ENCODE results near the gene BTN3A1. TPM values are rescaled to one million over a fixed set of nuclear protein-coding genes. Genes with fewer than 3 reads are reported as not detected.
"Not testable (repeated sequence)": the region's sequence is repeated elsewhere in the genome, so short reads cannot be mapped to it uniquely, and the experiment has no call there.

BTN3A1 gene
- total and polyA plus RNA-seq, 2 donors (not counting 1 experiment from before 2014, with no cell fraction given), result 31.6 to 42.9 TPM

- no peaks in the 10 kb centered on the region for H4K20me1 ChIP-seq (ENCODE audit: control insufficient read depth, extremely low read depth, insufficient read depth, low read length)
- no peak for DNase-seq (ENCODE audit: low read depth in 2 of 2)
Observed at GRCh38 chr6:26430787-26431186, 28.7 kb downstream of the BTN3A1 start.

GRCh38 chr6:26431258-26432172 is 29.4 kb downstream of the BTN3A1 start:
- Histone ChIP-seq H3K27ac (ENCODE audit: insufficient read depth, low read length) (no peak overlapping the region), H4K20me1 (ENCODE audit: control insufficient read depth, extremely low read depth, insufficient read depth, low read length) (no peaks in the 10 kb centered on the region), H3K9me3 (ENCODE audit: control insufficient read depth, insufficient read depth, low read depth, low read length) (no peaks in the 10 kb centered on the region), H3K9ac (ENCODE audit: insufficient read depth, low read length) (no peak overlapping the region), H3K36me3 (ENCODE audit: control insufficient read depth, insufficient read depth, low read length) (peaks cover 13% of the 10 kb centered on the region), H3K27me3 (ENCODE audit: control insufficient read depth, insufficient read depth, low read length) (no peaks in the 10 kb centered on the region), H3K4me1 (ENCODE audit: control insufficient read depth, extremely low read depth, insufficient read depth, low read length) (peaks cover 2% of the 10 kb centered on the region), H3K4me2 (ENCODE audit: extremely low read depth, insufficient read depth, low read length) (no peak overlapping the region), H3K79me2 (ENCODE audit: control insufficient read depth, insufficient read depth, low read length) (no peaks in the 10 kb centered on the region), H2AFZ (ENCODE audit: low read length) (no peak overlapping the region), H3K4me3 (replicated peaks in 1 of 4; ENCODE audit: control extremely low read depth in 1 of 4, insufficient read depth in 1 of 4, low read depth in 3 of 4, low read length in 4 of 4) (no peak overlapping the region)
- no peak for TF ChIP-seq EZH2 (IDR thresholded peaks at IDR 0.05; ENCODE audit: low read length, missing control alignments)
- TF ChIP-seq CTCF (conservative IDR thresholded peaks at IDR 0.05 in 1 of 2, IDR thresholded peaks at IDR 0.05 in 1 of 2; ENCODE audit: low read depth in 1 of 2, low read length in 2 of 2), result no peak
- peak in 1 of 2 donors; percentile 75 for DNase-seq (ENCODE audit: low read depth in 2 of 2)

More at GRCh38 chr6:26430787-26431186, 28.7 kb downstream of the BTN3A1 start:
- Histone ChIP-seq H3K9ac (ENCODE audit: insufficient read depth, low read length) (no peak overlapping the region), H3K79me2 (ENCODE audit: control insufficient read depth, insufficient read depth, low read length) (no peaks in the 10 kb centered on the region), H3K36me3 (ENCODE audit: control insufficient read depth, insufficient read depth, low read length) (peaks cover 13% of the 10 kb centered on the region), H3K4me1 (ENCODE audit: control insufficient read depth, extremely low read depth, insufficient read depth, low read length) (peaks cover 2% of the 10 kb centered on the region), H2AFZ (ENCODE audit: low read length) (no peak overlapping the region), H3K4me2 (ENCODE audit: extremely low read depth, insufficient read depth, low read length) (no peak overlapping the region), H3K27me3 (ENCODE audit: control insufficient read depth, insufficient read depth, low read length) (no peaks in the 10 kb centered on the region), H3K27ac (ENCODE audit: insufficient read depth, low read length) (no peak overlapping the region), H3K4me3 (replicated peaks in 1 of 4; ENCODE audit: control extremely low read depth in 1 of 4, insufficient read depth in 1 of 4, low read depth in 3 of 4, low read length in 4 of 4) (no peak overlapping the region), H3K9me3 (ENCODE audit: control insufficient read depth, insufficient read depth, low read depth, low read length) (no peaks in the 10 kb centered on the region)
- TF ChIP-seq EZH2 (IDR thresholded peaks at IDR 0.05; ENCODE audit: low read length, missing control alignments) (no peak), CTCF (conservative IDR thresholded peaks at IDR 0.05 in 1 of 2, IDR thresholded peaks at IDR 0.05 in 1 of 2; ENCODE audit: low read depth in 1 of 2, low read length in 2 of 2) (no peak)

GRCh38 chr6:26432627-26433201 is 30.6 kb downstream of the BTN3A1 start:
- Histone ChIP-seq H3K27me3 (ENCODE audit: control insufficient read depth, insufficient read depth, low read length) (no peaks in the 10 kb centered on the region), H3K79me2 (ENCODE audit: control insufficient read depth, insufficient read depth, low read length) (no peaks in the 10 kb centered on the region), H3K4me2 (ENCODE audit: extremely low read depth, insufficient read depth, low read length) (no peak overlapping the region), H4K20me1 (ENCODE audit: control insufficient read depth, extremely low read depth, insufficient read depth, low read length) (no peaks in the 10 kb centered on the region), H3K9ac (ENCODE audit: insufficient read depth, low read length) (no peak overlapping the region), H3K4me1 (ENCODE audit: control insufficient read depth, extremely low read depth, insufficient read depth, low read length) (peaks cover 2% of the 10 kb centered on the region), H3K9me3 (ENCODE audit: control insufficient read depth, insufficient read depth, low read depth, low read length) (no peaks in the 10 kb centered on the region), H2AFZ (ENCODE audit: low read length) (no peak overlapping the region), H3K27ac (ENCODE audit: insufficient read depth, low read length) (no peak overlapping the region), H3K4me3 (replicated peaks in 1 of 4; ENCODE audit: control extremely low read depth in 1 of 4, insufficient read depth in 1 of 4, low read depth in 3 of 4, low read length in 4 of 4) (no peak overlapping the region), H3K36me3 (ENCODE audit: control insufficient read depth, insufficient read depth, low read length) (peaks cover 9% of the 10 kb centered on the region)
- DNase-seq (ENCODE audit: low read depth in 2 of 2), result peak; percentile 50 to 58
- no peak for TF ChIP-seq CTCF (conservative IDR thresholded peaks at IDR 0.05 in 1 of 2, IDR thresholded peaks at IDR 0.05 in 1 of 2; ENCODE audit: low read depth in 1 of 2, low read length in 2 of 2)
- TF ChIP-seq EZH2 (IDR thresholded peaks at IDR 0.05; ENCODE audit: low read length, missing control alignments), result no peak

GRCh38 chr6:26433680-26434079 is 31.6 kb downstream of the BTN3A1 start:
- DNase-seq (ENCODE audit: low read depth in 2 of 2); H3K4me3 ChIP-seq (replicated peaks in 1 of 4; ENCODE audit: control extremely low read depth in 1 of 4, insufficient read depth in 1 of 4, low read depth in 3 of 4, low read length in 4 of 4); H2AFZ ChIP-seq (ENCODE audit: low read length); H3K4me2 ChIP-seq (ENCODE audit: extremely low read depth, insufficient read depth, low read length); H3K4me1 ChIP-seq (ENCODE audit: control insufficient read depth, extremely low read depth, insufficient read depth, low read length); H3K36me3 ChIP-seq (ENCODE audit: control insufficient read depth, insufficient read depth, low read length); H4K20me1 ChIP-seq (ENCODE audit: control insufficient read depth, extremely low read depth, insufficient read depth, low read length); H3K27ac ChIP-seq (ENCODE audit: insufficient read depth, low read length); H3K9me3 ChIP-seq (ENCODE audit: control insufficient read depth, insufficient read depth, low read depth, low read length); H3K9ac ChIP-seq (ENCODE audit: insufficient read depth, low read length); H3K79me2 ChIP-seq (ENCODE audit: control insufficient read depth, insufficient read depth, low read length); H3K27me3 ChIP-seq (ENCODE audit: control insufficient read depth, insufficient read depth, low read length): not testable (repeated sequence)

Measured in fibroblast of lung (primary cell).